ENCODE measurements around the gene SCGB1D1. TPM values are rescaled to one million over a fixed set of nuclear protein-coding genes. Genes with fewer than 3 reads are reported as not detected.

SCGB1D1 gene
- total RNA-seq, 2 experiments from 2014 or later = not detected

GRCh38 chr11:62241095-62241494, 51.1 kb downstream of the SCGB1D1 start:
- Mint-ChIP-seq H3K4me1 (ENCODE audit: low read depth) (no peaks in the 10 kb centered on the region), H3K27ac (no peak overlapping the region), H3K9me3 (ENCODE audit: insufficient read depth) (no peaks in the 10 kb centered on the region), H3K4me3 (no peak overlapping the region), H3K27me3 (ENCODE audit: low read depth) (peaks cover 21% of the 10 kb centered on the region), H3K36me3 (ENCODE audit: low read depth) (no peaks in the 10 kb centered on the region)
- ChIA-PET POLR2A (no interaction called here), CTCF (interaction anchor here (1.3 to 1.5 kb wide), 2 partner anchors 69 to 70 kb away, joined by 3 read pairs; no protein-coding TSS in a partner anchor)
- DNase-seq (no peak), ATAC-seq (no peak)

GRCh38 chr11:62242021-62242420, 52.0 kb downstream of the SCGB1D1 start, which contains the start of gene SCGB1D2:
TSS of gene SCGB1D2 (plus strand) at chr11:62242239. CDS start at chr11:62242308, 69 bp downstream.
- DNase-seq (no peak), ATAC-seq (no peak)
- POLR2A ChIA-PET = no interaction called here
- Mint-ChIP-seq H3K4me1 (ENCODE audit: low read depth) (no peaks in the 10 kb centered on the region), H3K36me3 (ENCODE audit: low read depth) (no peaks in the 10 kb centered on the region), H3K27me3 (ENCODE audit: low read depth) (peaks cover 21% of the 10 kb centered on the region), H3K4me3 (no peak within 1 kb of the TSS), H3K9me3 (ENCODE audit: insufficient read depth) (no peaks in the 10 kb centered on the region), H3K27ac (no peak within 1 kb of the TSS)
- CTCF ChIA-PET = interaction anchor here (1.3 to 1.5 kb wide), 2 partner anchors 69 to 70 kb away, joined by 3 read pairs; no protein-coding TSS in a partner anchor

Other genes with a start within 250 kb of the SCGB1D1 start
- gene BEST1, start 239.9 kb upstream of the SCGB1D1 start, total RNA-seq = not detected
- gene FTH1, start 222.6 kb upstream of the SCGB1D1 start, total RNA-seq = 100 to 1,000 TPM; 709 to 727 TPM
- 100 to 1,000 TPM; 195 to 211 TPM for gene INCENP, start 66.2 kb upstream of the SCGB1D1 start, total RNA-seq
- gene SCGB2A1, start 18.5 kb downstream of the SCGB1D1 start, total RNA-seq = not detected
- gene SCGB1D2, start 52.0 kb downstream of the SCGB1D1 start, total RNA-seq = not detected
- not detected for gene SCGB2A2, start 79.9 kb downstream of the SCGB1D1 start, total RNA-seq
- gene SCGB1D4, start 108.9 kb downstream of the SCGB1D1 start, total RNA-seq = not detected
- gene ASRGL1, start 147.2 kb downstream of the SCGB1D1 start, total RNA-seq = 10 to 100 TPM; 11.5 to 12.4 TPM
- not detected for gene SCGB1A1, start 228.8 kb downstream of the SCGB1D1 start, total RNA-seq